OCI-LY7 (cell line): ENCODE data around the gene SCYGR5.

Source experiments
- CTCF ChIP-seq: fragments of 200-600 bp; sonication (generic); conservative IDR thresholded peaks from 2 replicates; pipeline ENCODE4 v1.5.1; 2014; ENCODE audit warnings: mild to moderate bottlenecking, antibody characterized with exemption, low read length, moderate library complexity, mixed read lengths
- EZH2phosphoT487 ChIP-seq: fragments of 200-600 bp; sonication (generic); IDR thresholded peaks from 2 replicates; pipeline ENCODE4 v1.6.1; 2018; ENCODE audit warnings: low read depth, borderline replicate concordance, mild to moderate bottlenecking, mixed run types, antibody characterized with exemption, low read length, moderate library complexity, mixed read lengths

- TF ChIP-seq CTCF, result no peak
- TF ChIP-seq EZH2phosphoT487, result no peak
These were observed 11.2 kb upstream of the SCYGR5 start for GRCh38 chr2:227655454-227655853.
